BE2C (cell line): Measurements from ENCODE around the gene STX10.
A peak's percentile ranks its signal among the peaks of the same experiment; 100 is the strongest.

Experiments
- DNase-seq: peaks from one replicate; pipeline ENCODE4 v3.0.0-alpha.2; 2020
- H3K27me3 ChIP-seq: fragments of 250-450 bp; sonication (Bioruptor Pico); 2 replicates; pipeline ENCODE4 v1.5.1; 2020; ENCODE audit warnings: mild to moderate bottlenecking
- H3K36me3 ChIP-seq: fragments of 250-450 bp; sonication (Bioruptor Pico); 2 replicates; pipeline ENCODE4 v1.5.1; 2020; ENCODE audit warnings: mild to moderate bottlenecking
- H3K4me1 ChIP-seq: fragments of 250-450 bp; sonication (Bioruptor Pico); 2 replicates; pipeline ENCODE4 v1.5.1; 2020
- H3K4me3 ChIP-seq: 2 replicates; pipeline ENCODE4 v1.5.1; 2011; ENCODE audit warnings: low read depth, low read length
- H3K9me3 ChIP-seq: fragments of 250-450 bp; sonication (Bioruptor Pico); 2 replicates; pipeline ENCODE4 v1.5.1; 2020
- CTCF ChIP-seq: IDR thresholded peaks from 2 replicates; pipeline ENCODE4 v1.5.1; 2012; ENCODE audit warnings: mild to moderate bottlenecking, low read depth, low read length

STX10 gene

GRCh38 chr19:13117176-13117771 lies 32.9 kb downstream of the STX10 start:
- H3K36me3 ChIP-seq, result peaks cover 38% of the 10 kb centered on the region
- peaks cover 5% of the 10 kb centered on the region for H3K4me1 ChIP-seq
- no peaks in the 10 kb centered on the region for H3K27me3 ChIP-seq
- TF ChIP-seq CTCF, result no peak
- H3K4me3 ChIP-seq, result peak overlapping the region; percentile 97
- no peaks in the 10 kb centered on the region for H3K9me3 ChIP-seq
- no peak for DNase-seq

- Histone ChIP-seq H3K4me3 (peak within 1 kb of the TSS; percentile 97), H3K4me1 (peaks cover 5% of the 10 kb centered on the region)
- no peak for TF ChIP-seq CTCF
Measured at GRCh38 chr19:13116282-13117175, 33.6 kb downstream of the STX10 start, which contains the start of gene TRMT1. Gene TRMT1 (minus strand): TSS chr19:13116740. CDS start chr19:13116399, 341 bp downstream.

GRCh38 chr19:13115936-13116281 lies 34.3 kb downstream of the STX10 start:
- H3K27me3 ChIP-seq, result no peaks in the 10 kb centered on the region
- no peaks in the 10 kb centered on the region for H3K9me3 ChIP-seq
- peaks cover 5% of the 10 kb centered on the region for H3K4me1 ChIP-seq
- TF ChIP-seq CTCF, result no peak
- H3K36me3 ChIP-seq, result peaks cover 43% of the 10 kb centered on the region
- peak overlapping the region; percentile 97 for H3K4me3 ChIP-seq
- no peak for DNase-seq

More at GRCh38 chr19:13116282-13117175, 33.6 kb downstream of the STX10 start, which contains the start of gene TRMT1:
- peak; percentile 93 for DNase-seq
- no peaks in the 10 kb centered on the region for H3K9me3 ChIP-seq
- peaks cover 40% of the 10 kb centered on the region for H3K36me3 ChIP-seq
- H3K27me3 ChIP-seq, result no peaks in the 10 kb centered on the region

- Histone ChIP-seq H3K27me3 (no peaks in the 10 kb centered on the region), H3K4me3 (no peak overlapping the region), H3K4me1 (peaks cover 5% of the 10 kb centered on the region), H3K36me3 (peaks cover 58% of the 10 kb centered on the region), H3K9me3 (no peaks in the 10 kb centered on the region)
- TF ChIP-seq CTCF, result no peak
- DNase-seq, result no peak
Measured at GRCh38 chr19:13112555-13112954, 37.6 kb downstream of the STX10 start.

- no peak overlapping the region for H3K4me3 ChIP-seq
- no peaks in the 10 kb centered on the region; the same call in 1 of the 2 replicates for H3K4me1 ChIP-seq
- peaks cover 64% of the 10 kb centered on the region for H3K36me3 ChIP-seq
- H3K27me3 ChIP-seq, result no peaks in the 10 kb centered on the region
- TF ChIP-seq CTCF, result no peak
- DNase-seq, result no peak
- H3K9me3 ChIP-seq, result no peaks in the 10 kb centered on the region
Measured at GRCh38 chr19:13110099-13110610, 40.0 kb downstream of the STX10 start.
